Measurements from ENCODE around the gene ERBB2. TPM values are rescaled to one million over a fixed set of nuclear protein-coding genes. Genes with fewer than 3 reads are reported as not detected.

The ERBB2 gene
- polyA plus RNA-seq, 3 donors: 0.17 to 0.73 TPM; not detected in 1

DNA sequence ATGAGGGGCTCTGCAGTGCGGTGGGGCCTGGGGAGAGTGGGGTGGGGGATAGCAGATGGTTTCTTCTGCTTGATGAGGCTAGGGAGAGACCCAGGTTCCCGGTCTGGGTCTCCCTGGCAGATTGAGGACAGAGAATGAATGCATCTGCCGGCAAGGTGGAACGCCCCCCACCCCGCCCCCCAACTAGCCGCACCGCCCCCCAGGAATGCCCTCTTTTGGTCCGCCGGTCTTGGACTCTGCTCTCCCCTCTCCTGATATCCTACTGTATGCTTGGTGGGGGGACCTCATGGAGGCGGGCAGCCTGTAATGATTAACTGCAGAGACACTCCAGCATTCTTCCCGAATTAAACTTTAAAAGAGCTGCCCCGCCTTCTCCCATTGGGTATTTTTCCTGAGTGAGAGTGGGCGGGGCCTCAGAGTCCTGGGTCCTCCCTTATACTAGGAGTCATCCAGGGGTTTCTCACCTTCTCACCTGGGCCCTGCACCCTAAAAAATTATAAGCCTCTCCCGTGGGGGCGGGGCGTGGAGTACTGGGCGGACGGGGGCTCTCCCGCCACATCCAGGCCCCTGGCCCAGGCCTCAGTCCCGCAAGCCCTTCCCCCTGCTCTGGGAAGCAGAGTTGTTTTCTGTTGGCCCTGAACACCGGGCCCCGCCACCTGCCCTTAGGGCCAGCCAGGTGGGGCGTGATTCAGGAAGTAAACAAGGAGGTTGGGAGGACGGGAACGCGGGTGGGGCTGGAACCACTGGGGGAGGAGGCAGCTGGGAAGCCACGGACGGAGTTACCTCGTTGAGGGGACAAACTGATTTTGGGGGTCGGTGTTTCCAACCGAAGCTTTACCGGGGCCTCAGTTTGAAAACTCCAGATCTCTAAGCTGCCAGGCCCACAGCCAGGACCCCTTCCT is 39.4 kb downstream of the ERBB2 start:
- no peak overlapping the region for H2AFZ ChIP-seq (ENCODE audit: insufficient read depth, low read depth, low read length, poor library complexity, severe bottlenecking)
- H3K27me3 ChIP-seq (ENCODE audit: control insufficient read depth in 2 of 2, insufficient read depth in 2 of 2, low read length in 2 of 2): peaks cover 39 to 67% of the 10 kb centered on the region in 2 donors

GRCh38 chr17:39739885-39740356 is 40.1 kb downstream of the ERBB2 start:
- Mint-ChIP-seq H3K4me3 (peak overlapping the region in 1 of 2 donors; percentile 82), H3K27ac (peak overlapping the region in 1 of 7 donors; percentile 35), H3K4me1 (peaks cover 16% of the 10 kb centered on the region), H3K9me3 (peaks cover 0 to 18% (median 7%) of the 10 kb centered on the region in 7 donors), H3K27me3 (ENCODE audit: low read depth in 3 of 3) (peaks cover 70 to 92% (median 86%) of the 10 kb centered on the region in 3 donors), H3K36me3 (peaks cover 0 to 5% of the 10 kb centered on the region in 2 donors)
- Histone ChIP-seq H2AFZ (ENCODE audit: insufficient read depth, low read depth, low read length, poor library complexity, severe bottlenecking) (no peak overlapping the region), H3K9ac (ENCODE audit: insufficient read depth, low read length, poor library complexity, severe bottlenecking) (no peak overlapping the region), H3K27me3 (ENCODE audit: control insufficient read depth in 2 of 2, insufficient read depth in 2 of 2, low read length in 2 of 2) (peaks cover 39 to 67% of the 10 kb centered on the region in 2 donors), H4K20me1 (ENCODE audit: insufficient read depth, low read length) (no peaks in the 10 kb centered on the region), H3K27ac (ENCODE audit: low read depth in 1 of 2, low read length in 2 of 2) (no peak overlapping the region), H3K79me2 (ENCODE audit: insufficient read depth, low read length) (no peaks in the 10 kb centered on the region), H3K9me3 (replicated peaks in 1 of 2; ENCODE audit: control insufficient read depth in 1 of 2, insufficient read depth in 1 of 2, low read length in 2 of 2) (peaks cover 0 to 9% of the 10 kb centered on the region in 2 donors), H3K4me1 (ENCODE audit: control insufficient read depth in 1 of 2, insufficient read depth in 2 of 2, low read length in 2 of 2) (peaks cover 11 to 19% of the 10 kb centered on the region in 2 donors), H3K4me2 (replicated peaks; ENCODE audit: extremely low read depth, low read length, poor library complexity, severe bottlenecking) (no peak overlapping the region), H3K36me3 (replicated peaks in 1 of 2; ENCODE audit: control insufficient read depth in 1 of 2, insufficient read depth in 2 of 2, low read length in 2 of 2) (no peaks in the 10 kb centered on the region), H3K4me3 (replicated peaks in 1 of 3; ENCODE audit: low read depth in 2 of 3, low read length in 3 of 3) (no peak overlapping the region)
- TF ChIP-seq, protein P1, sequence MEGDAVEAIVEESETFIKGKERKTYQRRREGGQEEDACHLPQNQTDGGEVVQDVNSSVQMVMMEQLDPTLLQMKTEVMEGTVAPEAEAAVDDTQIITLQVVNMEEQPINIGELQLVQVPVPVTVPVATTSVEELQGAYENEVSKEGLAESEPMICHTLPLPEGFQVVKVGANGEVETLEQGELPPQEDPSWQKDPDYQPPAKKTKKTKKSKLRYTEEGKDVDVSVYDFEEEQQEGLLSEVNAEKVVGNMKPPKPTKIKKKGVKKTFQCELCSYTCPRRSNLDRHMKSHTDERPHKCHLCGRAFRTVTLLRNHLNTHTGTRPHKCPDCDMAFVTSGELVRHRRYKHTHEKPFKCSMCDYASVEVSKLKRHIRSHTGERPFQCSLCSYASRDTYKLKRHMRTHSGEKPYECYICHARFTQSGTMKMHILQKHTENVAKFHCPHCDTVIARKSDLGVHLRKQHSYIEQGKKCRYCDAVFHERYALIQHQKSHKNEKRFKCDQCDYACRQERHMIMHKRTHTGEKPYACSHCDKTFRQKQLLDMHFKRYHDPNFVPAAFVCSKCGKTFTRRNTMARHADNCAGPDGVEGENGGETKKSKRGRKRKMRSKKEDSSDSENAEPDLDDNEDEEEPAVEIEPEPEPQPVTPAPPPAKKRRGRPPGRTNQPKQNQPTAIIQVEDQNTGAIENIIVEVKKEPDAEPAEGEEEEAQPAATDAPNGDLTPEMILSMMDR (IDR thresholded peaks at IDR 0.05): no peak
- intact Hi-C loops (cut with micrococcal nuclease): no loop called here
- no peak for DNase-seq
- 37% methylated on average over 3 of the region's 9 CpGs for WGBS (ENCODE audit: insufficient coverage)

More for the DNA sequence above, 39.4 kb downstream of the ERBB2 start:
- Mint-ChIP-seq H3K36me3 (peaks cover 0 to 5% of the 10 kb centered on the region in 2 donors), H3K4me3 (peak overlapping the region in 1 of 2 donors; percentile 82), H3K9me3 (peaks cover 0 to 18% (median 7%) of the 10 kb centered on the region in 7 donors), H3K27me3 (ENCODE audit: low read depth in 3 of 3) (peaks cover 70 to 91% (median 86%) of the 10 kb centered on the region in 3 donors), H3K27ac (peak overlapping the region in 1 of 7 donors; percentile 35), H3K4me1 (peaks cover 16% of the 10 kb centered on the region)
- DNase-seq: no peak
- Histone ChIP-seq H3K79me2 (ENCODE audit: insufficient read depth, low read length) (no peaks in the 10 kb centered on the region), H3K4me2 (replicated peaks; ENCODE audit: extremely low read depth, low read length, poor library complexity, severe bottlenecking) (peak overlapping the region; percentile 36), H3K27ac (ENCODE audit: low read depth in 1 of 2, low read length in 2 of 2) (no peak overlapping the region), H4K20me1 (ENCODE audit: insufficient read depth, low read length) (no peaks in the 10 kb centered on the region), H3K36me3 (replicated peaks in 1 of 2; ENCODE audit: control insufficient read depth in 1 of 2, insufficient read depth in 2 of 2, low read length in 2 of 2) (no peaks in the 10 kb centered on the region), H3K4me1 (ENCODE audit: control insufficient read depth in 1 of 2, insufficient read depth in 2 of 2, low read length in 2 of 2) (peaks cover 11 to 19% of the 10 kb centered on the region in 2 donors), H3K9ac (ENCODE audit: insufficient read depth, low read length, poor library complexity, severe bottlenecking) (no peak overlapping the region), H3K4me3 (replicated peaks in 1 of 3; ENCODE audit: low read depth in 2 of 3, low read length in 3 of 3) (no peak overlapping the region), H3K9me3 (replicated peaks in 1 of 2; ENCODE audit: control insufficient read depth in 1 of 2, insufficient read depth in 1 of 2, low read length in 2 of 2) (peaks cover 0 to 9% of the 10 kb centered on the region in 2 donors)
- TF ChIP-seq, protein P1 (IDR thresholded peaks at IDR 0.05): no peak
- intact Hi-C loops (cut with micrococcal nuclease): no loop called here
- WGBS (ENCODE audit: insufficient coverage): 10% methylated on average over 9 of the region's 32 CpGs

Data from CD14-positive monocyte (primary cell).